Esophagus muscularis mucosa (tissue), 4 donors: ENCODE data around the gene SV2C.

ENCODE experiments used
- EP300 ChIP-seq: sonication (generic); formaldehyde crosslinking; IDR thresholded peaks from one replicate; pipeline ENCODE4 v1.6.1; 2017; ENCODE audit warnings: antibody characterized with exemption
- POLR2A ChIP-seq: fragments of 450-650 bp; IDR thresholded peaks from one replicate; pipeline ENCODE4 v1.6.1; 2017; ENCODE audit warnings: antibody characterized with exemption, moderate library complexity, mild to moderate bottlenecking, low read depth
- POLR2AphosphoS5 ChIP-seq, 2 donors: sonication (generic); formaldehyde crosslinking; IDR thresholded peaks; one replicate each; pipeline ENCODE4 v1.6.1; 2017; ENCODE audit warnings: antibody characterized with exemption in 2 of 2
- TF ChIP-seq, protein P1 (sequence below), 3 experiments: fragments of 200-600 bp in 2 of 3; fragments of 450-650 bp in 1 of 3; sonication (generic) in 2 of 3; IDR thresholded peaks; one replicate each; pipeline ENCODE4 v1.5.1; 2017 to 2019; ENCODE audit warnings: antibody characterized with exemption in 3 of 3, mild to moderate bottlenecking in 2 of 3, moderate library complexity in 1 of 3

- TF ChIP-seq POLR2AphosphoS5 (IDR thresholded peaks at IDR 0.05): no peak
- TF ChIP-seq POLR2A: no peak
- TF ChIP-seq, protein P1, sequence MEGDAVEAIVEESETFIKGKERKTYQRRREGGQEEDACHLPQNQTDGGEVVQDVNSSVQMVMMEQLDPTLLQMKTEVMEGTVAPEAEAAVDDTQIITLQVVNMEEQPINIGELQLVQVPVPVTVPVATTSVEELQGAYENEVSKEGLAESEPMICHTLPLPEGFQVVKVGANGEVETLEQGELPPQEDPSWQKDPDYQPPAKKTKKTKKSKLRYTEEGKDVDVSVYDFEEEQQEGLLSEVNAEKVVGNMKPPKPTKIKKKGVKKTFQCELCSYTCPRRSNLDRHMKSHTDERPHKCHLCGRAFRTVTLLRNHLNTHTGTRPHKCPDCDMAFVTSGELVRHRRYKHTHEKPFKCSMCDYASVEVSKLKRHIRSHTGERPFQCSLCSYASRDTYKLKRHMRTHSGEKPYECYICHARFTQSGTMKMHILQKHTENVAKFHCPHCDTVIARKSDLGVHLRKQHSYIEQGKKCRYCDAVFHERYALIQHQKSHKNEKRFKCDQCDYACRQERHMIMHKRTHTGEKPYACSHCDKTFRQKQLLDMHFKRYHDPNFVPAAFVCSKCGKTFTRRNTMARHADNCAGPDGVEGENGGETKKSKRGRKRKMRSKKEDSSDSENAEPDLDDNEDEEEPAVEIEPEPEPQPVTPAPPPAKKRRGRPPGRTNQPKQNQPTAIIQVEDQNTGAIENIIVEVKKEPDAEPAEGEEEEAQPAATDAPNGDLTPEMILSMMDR (IDR thresholded peaks at IDR 0.05): no peak
- TF ChIP-seq EP300: no peak
These were observed 119.0 kb downstream of the SV2C start for GRCh38 chr5:76202182-76202581.
